AG10803 (cell line): ENCODE data around the gene SEC14L5.
"Not testable (repeated sequence)": the region's sequence is repeated elsewhere in the genome, so short reads cannot be mapped to it uniquely, and the experiment has no call there.

Experiments used
- DNase-seq: peaks from one replicate; pipeline ENCODE4 v3.0.0; 2010; ENCODE audit warnings: low read depth
- H3K4me3 ChIP-seq: 2 replicates; pipeline ENCODE4 v1.5.1; 2011; ENCODE audit warnings: mild to moderate bottlenecking, low read length, control low read depth
- CTCF ChIP-seq: conservative IDR thresholded peaks from 2 replicates; pipeline ENCODE4 v1.5.1; 2011; ENCODE audit warnings: mild to moderate bottlenecking, low read length, control low read depth, inconsistent platforms

SEC14L5 gene

GRCh38 chr16:4954714-4955113 lies 3.4 kb upstream of the SEC14L5 start:
- no peak for DNase-seq
- TF ChIP-seq CTCF: no peak
- no peak overlapping the region for H3K4me3 ChIP-seq

DNA sequence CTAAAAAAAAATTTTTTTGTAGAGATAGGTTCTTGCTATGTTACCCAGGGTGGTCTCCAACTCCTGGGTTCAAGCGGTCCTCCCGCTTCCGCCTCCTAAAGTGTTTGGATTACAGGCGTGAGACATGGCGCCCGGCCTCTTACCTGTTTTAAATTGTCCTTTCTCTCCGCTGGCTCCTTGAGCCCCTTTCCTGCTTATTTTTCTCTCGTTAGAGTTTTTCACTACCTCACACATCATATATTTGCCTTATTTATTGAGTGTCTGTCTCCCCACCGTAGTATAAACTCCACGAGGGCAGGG lies 760 bp upstream of the SEC14L5 start:
- no peak for DNase-seq
- peak overlapping the region; percentile 68 for H3K4me3 ChIP-seq
- no peak for TF ChIP-seq CTCF

- no peak for DNase-seq
- peak overlapping the region; percentile 55 for H3K4me3 ChIP-seq
- TF ChIP-seq CTCF: no peak
These were observed 644 bp downstream of the SEC14L5 start for GRCh38 chr16:4958510-4959438.

DNA sequence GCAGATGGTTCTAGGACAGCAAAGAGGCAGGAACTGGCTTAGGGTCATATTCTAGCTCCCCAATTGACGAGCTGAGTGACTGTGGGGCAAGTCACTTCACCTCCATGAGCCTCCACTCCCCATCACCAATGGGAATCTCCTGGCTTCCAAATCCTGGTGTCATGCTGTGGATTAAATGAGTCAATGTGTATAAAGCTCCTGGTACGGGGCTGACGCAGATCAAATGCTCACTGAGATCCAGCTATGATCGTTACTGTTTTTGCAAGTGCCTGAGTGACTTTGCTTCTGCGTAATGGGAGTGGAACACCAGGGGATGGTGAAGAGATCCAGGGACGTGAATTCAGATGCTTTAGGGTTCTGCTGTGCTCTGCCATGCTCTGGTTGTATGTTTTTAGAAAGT lies 2.4 kb downstream of the SEC14L5 start:
- no peak overlapping the region for H3K4me3 ChIP-seq
- no peak for DNase-seq
- TF ChIP-seq CTCF: no peak

DNA sequence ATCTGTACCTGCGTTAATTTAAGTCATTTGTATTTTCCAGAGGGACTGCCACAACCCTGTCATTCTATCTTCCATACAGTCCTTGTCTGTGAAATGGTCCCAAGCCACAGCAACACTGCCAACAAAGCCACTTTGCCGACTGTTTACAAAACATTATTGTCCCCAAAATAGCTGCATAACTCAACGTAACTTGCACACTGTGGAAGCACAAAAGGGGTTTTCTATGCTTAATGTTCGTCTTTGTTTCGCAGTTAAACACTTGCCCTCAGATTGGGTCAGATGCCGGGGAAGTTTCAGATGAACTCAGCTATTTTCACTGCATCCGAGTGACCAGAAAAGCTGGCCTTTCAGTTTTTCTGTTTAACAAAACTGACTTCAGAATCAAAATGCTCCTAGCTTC lies 4.6 kb downstream of the SEC14L5 start:
- H3K4me3 ChIP-seq: no peak overlapping the region
- TF ChIP-seq CTCF: no peak
- no peak for DNase-seq

GRCh38 chr16:4963527-4963926 lies 5.4 kb downstream of the SEC14L5 start:
- not testable (repeated sequence) for DNase-seq

DNA sequence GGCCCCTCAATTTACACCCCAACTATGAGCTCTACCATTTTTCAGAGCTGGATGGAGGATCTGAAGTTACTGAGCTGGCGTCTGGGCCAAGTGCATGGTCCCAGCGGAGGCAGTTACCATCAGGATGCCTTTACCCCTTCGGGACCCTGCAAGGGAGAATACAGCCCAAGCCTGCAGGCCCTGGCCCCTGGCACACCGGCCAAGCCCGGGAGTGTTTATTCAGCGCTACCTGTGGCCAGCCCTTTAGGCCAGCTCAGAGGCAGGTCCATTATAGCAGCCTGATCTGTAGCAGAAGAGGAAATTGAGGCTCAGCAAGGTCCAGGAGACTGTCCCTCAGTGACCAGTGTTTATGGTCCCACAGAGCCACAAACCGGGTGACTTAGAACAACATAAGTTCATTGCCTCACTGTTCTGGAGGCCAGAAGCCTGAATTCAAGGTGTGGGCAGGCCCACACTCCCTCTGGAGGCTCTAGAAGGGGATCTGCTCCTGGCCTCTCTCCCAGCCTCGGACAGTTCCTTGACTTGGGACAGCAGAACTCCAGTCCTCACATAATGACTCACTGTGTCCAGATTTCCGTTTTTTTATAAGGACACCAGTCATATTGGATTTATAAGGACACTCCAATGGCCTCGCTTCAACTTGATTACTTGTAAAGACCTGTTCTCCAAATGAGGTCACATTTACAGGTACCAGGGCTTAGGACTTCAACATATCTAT lies 8.8 kb downstream of the SEC14L5 start:
- H3K4me3 ChIP-seq: no peak overlapping the region
- TF ChIP-seq CTCF: no peak
- no peak for DNase-seq

More at GRCh38 chr16:4963527-4963926, 5.4 kb downstream of the SEC14L5 start:
- H3K4me3 ChIP-seq: not testable (repeated sequence)

- DNase-seq, H3K4me3 ChIP-seq: not testable (repeated sequence)
These were observed 10.1 kb downstream of the SEC14L5 start for GRCh38 chr16:4968278-4968677.
